H1 (cell line): ENCODE measurements around the gene PIK3CA. TPM values are rescaled to one million over a fixed set of nuclear protein-coding genes. Genes with fewer than 3 reads are reported as not detected.
"Not testable (repeated sequence)": the region's sequence is repeated elsewhere in the genome, so short reads cannot be mapped to it uniquely, and the experiment has no call there.

Source experiments
- CTCF ChIA-PET: fragments of 300-600 bp; sonication (Branson Sonifier 250); formaldehyde crosslinking; loops from one replicate; lab custom pipeline; 2021; ENCODE audit not compliant: partially characterized antibody; lab: Charles Lee
- POLR2A ChIA-PET: fragments of 300-600 bp; sonication (Branson Sonifier 250); formaldehyde crosslinking; loops from one replicate; lab custom pipeline; 2021; ENCODE audit warnings: inconsistent platforms; ENCODE audit not compliant: partially characterized antibody; lab: Charles Lee
- DNase-seq, 2 experiments: peaks; one replicate each; pipeline versions ENCODE4 v3.0.0 to v3.0.0-alpha.2; 2010 to 2022; ENCODE audit warnings: low spot score in 2 of 2, low read depth in 1 of 2, mixed read lengths in 1 of 2
- FAIRE-seq: peaks from 2 replicates; lab custom pipeline; 2011; peaks lifted over from hg19 to GRCh38; lab: Jason Lieb, UNC
- H2AFZ ChIP-seq: 2 replicates; pipeline ENCODE4 v1.8.1; 2012; ENCODE audit warnings: low read length, inconsistent platforms
- H2AK5ac ChIP-seq: 2 replicates; pipeline ENCODE4 v1.6.1; 2013; ENCODE audit warnings: low read depth, low read length
- H2BK120ac ChIP-seq: replicated peaks from 2 replicates; pipeline ENCODE3; 2013; ENCODE audit warnings: low read depth, low read length, inconsistent platforms
- H2BK12ac ChIP-seq: 2 replicates; pipeline ENCODE4 v1.6.1; 2013; ENCODE audit warnings: low read depth, low read length
- H2BK15ac ChIP-seq: 2 replicates; pipeline ENCODE4 v1.6.1; 2013; ENCODE audit warnings: low read length
- H2BK20ac ChIP-seq: 2 replicates; pipeline ENCODE4 v1.6.1; 2013; ENCODE audit warnings: low read length
- H2BK5ac ChIP-seq: 2 replicates; pipeline ENCODE4 v1.6.1; 2013; ENCODE audit warnings: low read depth, low read length
- H3K14ac ChIP-seq: 2 replicates; pipeline ENCODE4 v1.6.1; 2013; ENCODE audit warnings: inconsistent platforms; ENCODE audit not compliant: insufficient read length
- H3K18ac ChIP-seq: 2 replicates; pipeline ENCODE4 v1.6.1; 2013; ENCODE audit warnings: low read length; ENCODE audit errors: extremely low read depth
- H3K23ac ChIP-seq: 2 replicates; pipeline ENCODE4 v1.6.1; 2013; ENCODE audit warnings: inconsistent platforms; ENCODE audit not compliant: insufficient read length
- H3K23me2 ChIP-seq: 2 replicates; pipeline ENCODE4 v1.6.1; 2013; ENCODE audit warnings: low read depth, low read length
- H3K27ac ChIP-seq: 2 replicates; pipeline ENCODE4 v1.6.1; 2011; ENCODE audit warnings: low read depth, low read length, inconsistent platforms
- H3K27me3 ChIP-seq, 4 experiments: replicated peaks in 1 of 4; 1 replicate in 1 of 4; 2 replicates in 3 of 4; pipeline versions ENCODE4 v1.6.1 to v1.8.1; 2011 to 2013; ENCODE audit warnings: low read length in 3 of 4, mild to moderate bottlenecking in 3 of 4, inconsistent platforms in 2 of 4, mixed read lengths in 2 of 4, moderate library complexity in 1 of 4; ENCODE audit not compliant: control insufficient read depth in 3 of 4, insufficient read depth in 3 of 4; ENCODE audit errors: extremely low read depth in 1 of 4
- H3K36me3 ChIP-seq, 4 experiments: 2 replicates each; pipeline versions ENCODE4 v1.6.1 to v1.8.1; 2011 to 2013; ENCODE audit warnings: mild to moderate bottlenecking in 4 of 4, low read length in 3 of 4, moderate library complexity in 2 of 4, control low read depth in 1 of 4, inconsistent platforms in 1 of 4; ENCODE audit not compliant: insufficient read depth in 4 of 4, control insufficient read depth in 2 of 4
- H3K4ac ChIP-seq: replicated peaks from 2 replicates; pipeline ENCODE3; 2013; ENCODE audit warnings: low read length, low read depth, mixed read lengths, inconsistent platforms; ENCODE audit not compliant: insufficient read length
- H3K4me1 ChIP-seq, 4 experiments: replicated peaks in 1 of 4; 1 replicate in 1 of 4; 2 replicates in 3 of 4; pipeline versions ENCODE4 v1.6.1 to v1.8.1; 2011 to 2013; ENCODE audit warnings: low read length in 3 of 4, inconsistent platforms in 2 of 4, mixed read lengths in 1 of 4; ENCODE audit not compliant: insufficient read depth in 4 of 4, control insufficient read depth in 3 of 4
- H3K4me2 ChIP-seq, 2 experiments: 2 replicates each; pipeline versions ENCODE4 v1.6.1 to v1.8.1; 2011 to 2013; ENCODE audit warnings: low read depth in 2 of 2, low read length in 2 of 2, control low read depth in 1 of 2, inconsistent platforms in 1 of 2, mild to moderate bottlenecking in 1 of 2; ENCODE audit not compliant: insufficient read depth in 1 of 2
- H3K4me3 ChIP-seq, 4 experiments: fragments of 200-600, 300-600 bp in 1 of 4; sonication (generic), shearing (Covaris generic), sonication (Bioruptor Twin) in 1 of 4; 2 replicates each; pipeline versions ENCODE4 v1.5.1 to v1.8.1; 2011 to 2016; ENCODE audit warnings: low read length in 4 of 4, low read depth in 3 of 4, control low read depth in 2 of 4, inconsistent platforms in 2 of 4, mild to moderate bottlenecking in 2 of 4, mixed read lengths in 1 of 4, moderate library complexity in 1 of 4; ENCODE audit not compliant: insufficient read depth in 2 of 4; ENCODE audit errors: extremely low read depth in 1 of 4
- H3K56ac ChIP-seq: replicated peaks from 2 replicates; pipeline ENCODE3; 2013; ENCODE audit warnings: low read depth, mild to moderate bottlenecking, mixed read lengths, low read length, inconsistent platforms; ENCODE audit not compliant: insufficient read length
- H3K79me1 ChIP-seq: 2 replicates; pipeline ENCODE4 v1.6.1; 2013; ENCODE audit warnings: low read depth, low read length, control low read depth
- H3K79me2 ChIP-seq, 2 experiments: 2 replicates each; pipeline versions ENCODE4 v1.6.1 to v1.8.1; 2012 to 2013; ENCODE audit warnings: low read length in 2 of 2, mild to moderate bottlenecking in 2 of 2, inconsistent platforms in 1 of 2; ENCODE audit not compliant: insufficient read depth in 2 of 2, control insufficient read depth in 1 of 2
- H3K9ac ChIP-seq, 4 experiments: replicated peaks in 1 of 4; 1 replicate in 1 of 4; 2 replicates in 3 of 4; pipeline versions ENCODE4 v1.6.1 to v1.8.1; 2011 to 2013; ENCODE audit warnings: low read depth in 3 of 4, low read length in 3 of 4, control low read depth in 2 of 4, mild to moderate bottlenecking in 2 of 4, moderate library complexity in 2 of 4, inconsistent platforms in 1 of 4; ENCODE audit errors: extremely low read depth in 1 of 4
- H3K9me3 ChIP-seq, 2 experiments: 2 replicates each; pipeline versions ENCODE4 v1.6.1 to v1.8.1; 2012 to 2013; ENCODE audit warnings: mild to moderate bottlenecking in 2 of 2, moderate library complexity in 2 of 2, control low read depth in 1 of 2, inconsistent platforms in 1 of 2, low read depth in 1 of 2, low read length in 1 of 2, mixed read lengths in 1 of 2; ENCODE audit not compliant: insufficient read depth in 2 of 2
- H4K20me1 ChIP-seq, 2 experiments: replicated peaks in 1 of 2; 2 replicates each; pipeline versions ENCODE3 to v1.8.1; 2011 to 2013; ENCODE audit warnings: inconsistent platforms in 2 of 2, low read length in 2 of 2, mild to moderate bottlenecking in 1 of 2; ENCODE audit not compliant: insufficient read depth in 2 of 2, control insufficient read depth in 1 of 2
- H4K5ac ChIP-seq: 2 replicates; pipeline ENCODE4 v1.6.1; 2013; ENCODE audit warnings: low read length, low read depth, mixed read lengths, inconsistent platforms; ENCODE audit not compliant: insufficient read length
- H4K8ac ChIP-seq: 2 replicates; pipeline ENCODE4 v1.8.0; 2013; ENCODE audit warnings: mild to moderate bottlenecking, moderate library complexity, low read length, inconsistent platforms; ENCODE audit not compliant: insufficient read depth; ENCODE audit errors: extremely low read depth
- H4K91ac ChIP-seq: replicated peaks from 2 replicates; pipeline ENCODE3; 2013; ENCODE audit warnings: low read length, mixed read lengths, inconsistent platforms; ENCODE audit not compliant: insufficient read length
- TCF12 ChIP-seq: IDR thresholded peaks from 2 replicates; pipeline ENCODE4 v1.6.1; 2011; ENCODE audit warnings: low read depth, mild to moderate bottlenecking, low read length
- WGBS, 2 experiments: shearing (Covaris generic) in 1 of 2; methylation state at CpG; one replicate each; pipeline versions ENCODE4 v1.1.6 to v1.1.7; 2013 to 2015; ENCODE audit warnings: low lambda C conversion rate in 2 of 2, mixed read lengths in 2 of 2, inconsistent platforms in 1 of 2, low coverage in 1 of 2, missing lambda C conversion rate in 1 of 2; ENCODE audit not compliant: insufficient replicate concordance in 2 of 2, insufficient coverage in 1 of 2, insufficient read length in 1 of 2; ENCODE audit errors: extremely low coverage in 1 of 2, missing lambda C conversion rate in 1 of 2; 5-methylcytosine and 5-hydroxymethylcytosine counted together
- polyA plus RNA-seq, 7 experiments: library from polyadenylated mRNA; depleted of rRNA in 3 of 7; stranded (reverse) in 5 of 7; unstranded in 2 of 7; fragments of >200 nt in 5 of 7; fragments of 200-250 nt in 2 of 7; gene quantifications; 1 replicate in 5 of 7; 2 replicates in 1 of 7; 4 replicates in 1 of 7; pipeline versions ENCODE4 v1.2.1 to v1.2.3, GENCODE V29; 2011 to 2013; ENCODE audit warnings: missing spikeins in 2 of 7, mixed read lengths in 2 of 7
- total RNA-seq: library from RNA; stranded (reverse); fragmentation: NEBNext Ultra II Directional; extraction: Animal tissue kit (Norgen Biotek cat#: 25700); gene quantifications from 2 replicates; pipeline ENCODE4 v1.2.1, GENCODE V29; 2021

The PIK3CA gene
- total and polyA plus RNA-seq, 2 of the 8 experiments (the other 6 are each of a cell fraction or from before 2014, with no cell fraction given): 1.6 to 11.3 TPM

DNA sequence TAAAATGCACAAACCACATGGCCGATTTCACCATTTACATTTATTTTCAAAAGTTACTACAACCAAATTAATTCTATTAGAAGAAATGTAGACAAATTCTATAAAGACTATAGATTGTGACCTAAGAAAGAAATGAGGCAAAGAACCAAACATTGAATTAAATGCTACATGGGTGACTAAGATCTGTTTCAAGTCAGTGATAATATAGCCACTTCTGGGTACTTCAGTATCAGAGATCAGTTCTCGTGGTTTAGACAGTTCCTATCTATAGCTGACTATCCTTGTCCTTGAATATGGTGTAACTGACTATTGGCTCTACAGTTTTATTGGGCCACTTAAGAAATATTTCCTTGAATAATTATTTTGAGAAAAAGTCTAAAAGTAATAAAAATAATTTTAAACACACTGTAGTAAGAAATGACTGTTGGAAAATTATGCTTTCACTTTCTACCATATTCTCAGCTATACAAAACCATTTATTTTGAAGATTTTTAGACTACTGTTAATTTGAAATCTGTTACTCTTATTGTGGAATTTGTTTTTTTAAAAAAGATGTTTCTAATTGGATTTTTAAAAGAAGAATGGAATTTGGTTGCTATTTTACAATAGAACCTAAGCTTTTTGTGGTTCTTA, 88.6 kb downstream of the PIK3CA start:
- H4K20me1 ChIP-seq: no peaks in the 10 kb centered on the region
- no peaks in the 10 kb centered on the region for H3K79me2 ChIP-seq
- no peak overlapping the region for H2BK120ac ChIP-seq
- DNase-seq: no peak
- H3K4me3 ChIP-seq: no peak overlapping the region
- H4K91ac ChIP-seq: no peak overlapping the region
- no peaks in the 10 kb centered on the region for H3K27me3 ChIP-seq
- no peak overlapping the region for H4K5ac ChIP-seq
- no peak overlapping the region for H3K9ac ChIP-seq
- H3K36me3 ChIP-seq: peaks cover 0 to 4% (median 0%) of the 10 kb centered on the region in 4 experiments; a peak in 1 of 8 replicates
- TF ChIP-seq TCF12: no peak
- no peak overlapping the region for H2BK15ac ChIP-seq
- H2BK5ac ChIP-seq: no peak overlapping the region
- H3K23ac ChIP-seq: no peak overlapping the region
- no peaks in the 10 kb centered on the region for H3K23me2 ChIP-seq
- no peak overlapping the region for H3K14ac ChIP-seq
- FAIRE-seq: no peak
- H4K8ac ChIP-seq: no peak overlapping the region
- no peak overlapping the region for H3K4me2 ChIP-seq
- no peak overlapping the region for H2BK12ac ChIP-seq
- no peak overlapping the region for H3K4ac ChIP-seq
- no peaks in the 10 kb centered on the region for H3K9me3 ChIP-seq
- H2BK20ac ChIP-seq: no peak overlapping the region
- no peak overlapping the region for H2AFZ ChIP-seq
- no peaks in the 10 kb centered on the region for H3K4me1 ChIP-seq
- H3K56ac ChIP-seq: no peak overlapping the region
- 89% methylated on average over 2 of the region's 2 CpGs; no CpG with 5 or more reads in 1 of the 2 experiments for WGBS, 2 experiments
- H2AK5ac ChIP-seq: no peak overlapping the region
- CTCF ChIA-PET: interaction anchor here (0.5 kb wide), 1 partner anchor 129 kb away, joined by 3 read pairs; no protein-coding TSS in a partner anchor
- H3K18ac ChIP-seq: no peak overlapping the region
- no peak overlapping the region for H3K27ac ChIP-seq
- no peaks in the 10 kb centered on the region for H3K79me1 ChIP-seq
- POLR2A ChIA-PET: no interaction called here

DNA sequence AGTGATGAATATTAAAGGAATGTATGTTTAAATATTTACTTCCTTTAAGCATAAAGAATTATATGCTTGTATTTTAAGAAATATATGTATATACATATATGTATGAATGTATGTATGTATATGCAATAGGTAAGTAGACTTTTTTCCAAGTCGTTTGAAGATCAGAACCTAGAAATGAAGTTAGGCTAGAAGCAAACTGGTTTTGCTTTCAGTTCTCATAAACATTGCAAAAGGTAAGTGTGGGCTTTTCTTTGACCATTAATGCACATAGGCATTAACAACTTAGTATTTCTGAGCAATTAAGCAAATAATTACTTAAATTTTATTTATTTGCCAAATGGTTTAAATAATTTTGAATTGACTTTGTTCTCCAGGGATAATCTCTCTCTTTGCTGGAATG, 92.1 kb downstream of the PIK3CA start:
- H2BK5ac ChIP-seq, H2BK120ac ChIP-seq, H3K27ac ChIP-seq, H4K8ac ChIP-seq, H3K4me3 ChIP-seq, H3K4ac ChIP-seq, H3K4me1 ChIP-seq, H3K56ac ChIP-seq, H3K4me2 ChIP-seq, CTCF ChIA-PET, H3K14ac ChIP-seq, H4K91ac ChIP-seq, H2AFZ ChIP-seq, H3K23me2 ChIP-seq, H2AK5ac ChIP-seq, H2BK20ac ChIP-seq, FAIRE-seq, H3K9me3 ChIP-seq, H2BK12ac ChIP-seq, H2BK15ac ChIP-seq, H4K20me1 ChIP-seq, H3K23ac ChIP-seq, H3K27me3 ChIP-seq, H3K18ac ChIP-seq, H3K36me3 ChIP-seq, DNase-seq, POLR2A ChIA-PET, H4K5ac ChIP-seq, H3K79me1 ChIP-seq, H3K9ac ChIP-seq, H3K79me2 ChIP-seq: not testable (repeated sequence)
- 69% methylated on average over 1 of the region's 1 CpG; no CpG with 5 or more reads in 1 of the 2 experiments for WGBS, 2 experiments
